ENCODE measurements around the gene METTL6. TPM values are rescaled to one million over a fixed set of nuclear protein-coding genes. Genes with fewer than 3 reads are reported as not detected.

METTL6 gene
- total RNA-seq, 6 donors from 2014 or later: 10.5 to 20.7 (median 13.9) TPM

GRCh38 chr3:15409239-15409638 lies 18.1 kb downstream of the METTL6 start:
- Histone ChIP-seq H3K27me3 (no peaks in the 10 kb centered on the region), H3K27ac (peak overlapping the region in 2 of 4 donors; percentile 48 to 49), H3K4me1 (peaks cover 0 to 9% (median 3%) of the 10 kb centered on the region in 4 donors), H3K4me3 (no peak overlapping the region), H3K9me3 (no peaks in the 10 kb centered on the region), H3K36me3 (peaks cover 0 to 38% (median 23%) of the 10 kb centered on the region in 4 donors)
- WGBS, 2 donors: 57 to 61% methylated on average over 3 of the region's 3 CpGs
- no peak for ATAC-seq (ENCODE audit: low FRiP score in 2 of 2)
- no peak for DNase-seq
- TF ChIP-seq EP300 (IDR thresholded peaks at IDR 0.05) (peak in 1 of 4 donors; percentile 78), POLR2A (IDR thresholded peaks at IDR 0.05) (no peak), POLR2AphosphoS5 (IDR thresholded peaks at IDR 0.05) (peak in 1 of 2 donors; percentile 39), CTCF (IDR thresholded peaks at IDR 0.05) (no peak)

GRCh38 chr3:15405448-15406050 lies 21.8 kb downstream of the METTL6 start:
- DNase-seq (no peak), ATAC-seq (ENCODE audit: low FRiP score in 2 of 2) (peak in 1 of 2 donors; percentile 75)
- Histone ChIP-seq H3K27me3 (no peaks in the 10 kb centered on the region), H3K4me1 (peaks cover 0 to 9% (median 3%) of the 10 kb centered on the region in 4 donors), H3K4me3 (no peak overlapping the region), H3K9me3 (no peaks in the 10 kb centered on the region), H3K36me3 (peaks cover 0 to 13% (median 3%) of the 10 kb centered on the region in 4 donors), H3K27ac (no peak overlapping the region)
- peak; percentile 34 to 63 (median 54) for TF ChIP-seq CTCF (IDR thresholded peaks at IDR 0.05)
- TF ChIP-seq EP300 (IDR thresholded peaks at IDR 0.05): no peak
- 38% methylated on average over 3 of the region's 3 CpGs for WGBS, 2 donors

GRCh38 chr3:15404767-15405166 lies 22.6 kb downstream of the METTL6 start:
- H3K27me3 ChIP-seq: no peaks in the 10 kb centered on the region
- no peak overlapping the region for H3K4me3 ChIP-seq
- H3K27ac ChIP-seq: no peak overlapping the region
- no peaks in the 10 kb centered on the region for H3K9me3 ChIP-seq
- DNase-seq (no peak), ATAC-seq (ENCODE audit: low FRiP score in 2 of 2) (no peak)
- TF ChIP-seq CTCF (IDR thresholded peaks at IDR 0.05): no peak
- peaks cover 0 to 5% (median 0%) of the 10 kb centered on the region in 4 donors for H3K36me3 ChIP-seq
- peaks cover 0 to 9% (median 3%) of the 10 kb centered on the region in 4 donors for H3K4me1 ChIP-seq
- 62 to 95% methylated on average over 1 of the region's 1 CpG for WGBS, 2 donors

- ATAC-seq (ENCODE audit: low FRiP score in 2 of 2): no peak
- WGBS, 2 donors: 93% methylated on average over 3 of the region's 3 CpGs
- H3K9me3 ChIP-seq: no peaks in the 10 kb centered on the region
Measured at GRCh38 chr3:15403965-15404364, 23.4 kb downstream of the METTL6 start.

More at GRCh38 chr3:15403965-15404364, 23.4 kb downstream of the METTL6 start:
- no peak for DNase-seq
- Histone ChIP-seq H3K4me1 (peaks cover 0 to 4% (median 2%) of the 10 kb centered on the region in 4 donors), H3K27me3 (no peaks in the 10 kb centered on the region), H3K4me3 (no peak overlapping the region), H3K36me3 (no peaks in the 10 kb centered on the region), H3K27ac (no peak overlapping the region)
- TF ChIP-seq CTCF (IDR thresholded peaks at IDR 0.05) (no peak), EP300 (IDR thresholded peaks at IDR 0.05) (no peak), POLR2AphosphoS5 (IDR thresholded peaks at IDR 0.05) (no peak), POLR2A (IDR thresholded peaks at IDR 0.05) (no peak)
